Measurements from ENCODE around the gene PRCC.

GRCh38 chr1:156811168-156811567 is 43.8 kb downstream of the PRCC start:
- TF ChIP-seq YY1 (IDR thresholded peaks at IDR 0.05; ENCODE audit: insufficient read depth, insufficient read length), result no peak
- TF ChIP-seq ZNF274 (IDR thresholded peaks at IDR 0.05; ENCODE audit: low read depth, low read length), result no peak
- TF ChIP-seq SUZ12 (IDR thresholded peaks at IDR 0.05; ENCODE audit: extremely low read depth, insufficient read depth, insufficient read length), result no peak
